HCT116 (cell line): ENCODE measurements around the gene ZSWIM4. TPM values are rescaled to one million over a fixed set of nuclear protein-coding genes. Genes with fewer than 3 reads are reported as not detected.

Experiments
- ATAC-seq: fragments of 200-7000 bp; cut with Tn5 transposase; 2 replicates; pipeline ENCODE4 v1.9.1; 2020; ENCODE audit warnings: mild to moderate bottlenecking, moderate library complexity
- BruUV-seq: library from RNA; stranded (reverse); fragments of 400-500 nt; replicated peaks from 2 replicates; lab custom pipeline; 2021; lab: Mats Ljungman, UMichigan
- CTCF ChIA-PET: fragments of 300-600 bp; sonication (Branson Sonifier 250); formaldehyde crosslinking; loops from one replicate; lab custom pipeline; 2021; ENCODE audit warnings: antibody characterized with exemption; lab: Charles Lee
- POLR2A ChIA-PET: fragments of 300-600, 350-600 bp; sonication (Branson Sonifier 250); formaldehyde crosslinking; loops from one replicate; lab custom pipeline; 2021; ENCODE audit warnings: antibody characterized with exemption; lab: Charles Lee
- RAD21 ChIA-PET, 2 experiments: fragments of 300-600 bp; sonication (Branson Sonifier 250); formaldehyde crosslinking; loops; one replicate each; lab custom pipeline; 2023; ENCODE audit warnings: low total read pairs in 2 of 2; ENCODE audit not compliant: uncharacterized antibody in 2 of 2, unreplicated experiment in 2 of 2, low non-redundant PET in 1 of 2; lab: Charles Lee
- DNase-seq: peaks from one replicate; pipeline ENCODE4 v3.0.0-alpha.2; 2010; ENCODE audit warnings: low read depth, low spot score
- H2AFZ ChIP-seq: fragments of 200-600 bp; shearing (Covaris generic), sonication (generic); 2 replicates; pipeline ENCODE4 v1.6.1; 2017; ENCODE audit warnings: low read depth, mixed run types, mixed read lengths, antibody characterized with exemption, low read length; ENCODE audit not compliant: poor library complexity, severe bottlenecking
- H3K27ac ChIP-seq: 2 replicates; pipeline ENCODE4 v1.5.1; 2012; ENCODE audit warnings: low read depth, low read length
- H3K27me3 ChIP-seq: fragments of 200-600 bp; sonication (generic); 2 replicates; pipeline ENCODE4 v1.6.1; 2016; ENCODE audit warnings: mixed run types, low read length, mixed read lengths; ENCODE audit not compliant: insufficient read depth
- H3K36me3 ChIP-seq, 2 experiments: fragments of 200-500 bp in 1 of 2; fragments of 200-600 bp in 1 of 2; sonication (Bioruptor generic) in 1 of 2; sonication (generic) in 1 of 2; 2 replicates each; pipeline versions ENCODE4 v1.5.1 to v1.6.1; 2014 to 2016; ENCODE audit warnings: low read length in 2 of 2, inconsistent platforms in 1 of 2, mixed read lengths in 1 of 2, mixed run types in 1 of 2; ENCODE audit not compliant: insufficient read depth in 2 of 2, control insufficient read depth in 1 of 2
- H3K4me1 ChIP-seq, 2 experiments: fragments of 200-600 bp in 1 of 2; sonication (generic) in 1 of 2; 2 replicates each; pipeline versions ENCODE4 v1.5.1 to v1.6.1; 2012 to 2017; ENCODE audit warnings: low read length in 2 of 2, inconsistent platforms in 1 of 2, mild to moderate bottlenecking in 1 of 2, mixed read lengths in 1 of 2, mixed run types in 1 of 2, moderate library complexity in 1 of 2; ENCODE audit not compliant: insufficient read depth in 2 of 2, control insufficient read depth in 1 of 2
- H3K4me2 ChIP-seq: fragments of 200-600 bp; sonication (generic); 2 replicates; pipeline ENCODE4 v1.6.1; 2017; ENCODE audit warnings: mixed run types, low read length, mixed read lengths
- H3K4me3 ChIP-seq, 2 experiments: fragments of 200-600 bp in 1 of 2; sonication (generic) in 1 of 2; replicated peaks in 1 of 2; 2 replicates each; pipeline ENCODE4 v1.5.1; 2011 to 2016; ENCODE audit warnings: low read length in 2 of 2, control low read depth in 1 of 2, low read depth in 1 of 2, mild to moderate bottlenecking in 1 of 2, mixed read lengths in 1 of 2, mixed run types in 1 of 2
- H3K79me2 ChIP-seq: fragments of 200-600 bp; sonication (generic); 2 replicates; pipeline ENCODE4 v1.6.1; 2017; ENCODE audit warnings: mild to moderate bottlenecking, mixed run types, low read length, moderate library complexity, mixed read lengths; ENCODE audit not compliant: insufficient read depth
- H3K9ac ChIP-seq: fragments of 200-600 bp; sonication (generic); 2 replicates; pipeline ENCODE4 v1.6.1; 2016; ENCODE audit warnings: low read length, mixed read lengths
- H3K9me2 ChIP-seq: fragments of 200-600 bp; sonication (generic), shearing (Covaris generic); 2 replicates; pipeline ENCODE4 v1.6.1; 2017; ENCODE audit warnings: mixed run types, mild to moderate bottlenecking, moderate library complexity; ENCODE audit not compliant: insufficient read depth
- H3K9me3 ChIP-seq, 2 experiments: fragments of 200-500 bp in 1 of 2; fragments of 200-600 bp in 1 of 2; sonication (Bioruptor generic) in 1 of 2; sonication (generic) in 1 of 2; 2 replicates each; pipeline ENCODE4 v1.6.1; 2014 to 2017; ENCODE audit warnings: low read length in 2 of 2, mixed read lengths in 2 of 2, inconsistent platforms in 1 of 2, low read depth in 1 of 2, mild to moderate bottlenecking in 1 of 2, mixed run types in 1 of 2, moderate library complexity in 1 of 2; ENCODE audit not compliant: control insufficient read depth in 1 of 2, insufficient read depth in 1 of 2
- H4K20me1 ChIP-seq: fragments of 200-600 bp; sonication (generic), shearing (Covaris generic); 2 replicates; pipeline ENCODE4 v1.6.1; 2017; ENCODE audit warnings: mixed run types, mild to moderate bottlenecking, moderate library complexity; ENCODE audit not compliant: insufficient read depth
- CBX3 ChIP-seq: IDR thresholded peaks from 2 replicates; pipeline ENCODE4 v1.6.1; 2012; ENCODE audit warnings: low read depth
- EZH2 ChIP-seq: fragments of 200-600 bp; sonication (generic); IDR thresholded peaks from 2 replicates; pipeline ENCODE4 v1.6.1; 2017; ENCODE audit warnings: antibody characterized with exemption, mixed run types
- EZH2phosphoT487 ChIP-seq: fragments of 200-600 bp; IDR thresholded peaks from 2 replicates; pipeline ENCODE4 v1.6.1; 2018; ENCODE audit warnings: antibody characterized with exemption, borderline replicate concordance
- JUND ChIP-seq: IDR thresholded peaks from 2 replicates; pipeline ENCODE4 v1.6.1; 2012
- POLR2A ChIP-seq: IDR thresholded peaks from 2 replicates; pipeline ENCODE4 v1.7.0; 2011; ENCODE audit warnings: borderline replicate concordance; ENCODE audit not compliant: insufficient read depth, insufficient read length; ENCODE audit errors: extremely low read depth
- POLR2AphosphoS5 ChIP-seq: IDR thresholded peaks from 2 replicates; pipeline ENCODE4 v1.6.1; 2011; ENCODE audit warnings: mild to moderate bottlenecking, low read depth, low read length, moderate library complexity
- RAD21 ChIP-seq: IDR thresholded peaks from 2 replicates; pipeline ENCODE4 v1.6.1; 2012; ENCODE audit warnings: low read depth, mild to moderate bottlenecking
- SRF ChIP-seq: IDR thresholded peaks from 2 replicates; pipeline ENCODE4 v1.6.1; 2012; ENCODE audit warnings: low read depth
- TCF7L2 ChIP-seq: IDR thresholded peaks from 2 replicates; pipeline ENCODE4 v1.7.0; 2011; ENCODE audit warnings: borderline replicate concordance, inconsistent platforms; ENCODE audit not compliant: insufficient read depth, insufficient read length; ENCODE audit errors: extremely low read depth
- YY1 ChIP-seq: IDR thresholded peaks from 2 replicates; pipeline ENCODE4 v1.6.1; 2011; ENCODE audit warnings: low read length, low read depth, moderate library complexity, mild to moderate bottlenecking; ENCODE audit not compliant: insufficient replicate concordance; ENCODE audit errors: extremely low read depth
- ZNF274 ChIP-seq: fragments of 200-500 bp; sonication (Bioruptor generic); IDR thresholded peaks from 2 replicates; pipeline ENCODE4 v1.6.1; 2014; ENCODE audit warnings: mild to moderate bottlenecking, low read depth, low read length, inconsistent platforms
- intact Hi-C: fragments of 100-400 bp; cut with micrococcal nuclease; formaldehyde crosslinking; loops from 2 replicates; pipeline ENCODE4 v1.10.0; 2022
- total RNA-seq: library from RNA; stranded (reverse); gene quantifications from one replicate; pipeline ENCODE4 v1.2.1, GENCODE V29; 2021; ENCODE audit not compliant: unreplicated experiment
- TF ChIP-seq, protein P1 (sequence below): IDR thresholded peaks from 2 replicates; pipeline ENCODE4 v1.6.1; 2012
- TF ChIP-seq, protein P2 (sequence below): IDR thresholded peaks from 2 replicates; pipeline ENCODE4 v1.6.1; 2012; ENCODE audit warnings: low read depth

Gene ZSWIM4
- total RNA-seq, 1 experiment from 2014 or later = 9.8 TPM

DNA sequence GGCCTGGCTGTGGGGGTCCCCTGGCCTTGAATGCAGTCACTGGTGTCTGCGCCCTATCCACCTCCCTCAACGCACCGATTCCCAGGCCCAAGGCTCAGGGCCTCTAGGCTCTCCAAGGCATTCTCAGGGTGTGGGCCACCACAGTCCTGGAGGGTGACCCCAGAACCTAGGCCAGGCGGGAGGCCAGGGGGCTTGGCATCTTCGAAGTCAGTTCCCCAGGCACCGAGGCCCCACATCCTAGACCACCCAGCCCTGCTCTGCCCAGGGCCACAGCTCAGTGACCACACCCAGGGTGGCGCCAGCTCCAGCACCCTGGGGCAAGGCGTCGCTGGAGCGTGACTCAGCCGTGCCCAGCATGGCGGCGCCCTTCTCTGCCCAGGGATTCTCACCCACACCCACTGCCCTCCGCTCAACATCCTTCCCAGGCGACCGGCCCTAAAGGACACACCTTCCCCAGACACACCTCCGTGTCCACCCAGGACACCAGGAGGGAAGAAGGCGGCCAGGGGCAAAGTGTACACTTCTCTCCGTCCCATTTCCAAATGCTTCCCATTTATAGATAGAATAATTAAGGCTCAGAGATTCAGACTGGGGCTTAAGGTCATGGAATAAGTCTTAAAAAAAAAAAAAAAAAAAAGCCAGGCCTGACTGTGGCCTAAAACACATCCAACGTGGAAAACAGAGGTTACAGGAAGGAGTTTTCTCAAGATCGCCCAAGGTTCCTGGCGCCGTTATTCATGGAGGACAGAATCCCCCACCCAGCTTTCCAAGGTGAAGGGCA is 45.3 kb downstream of the ZSWIM4 start:
- Histone ChIP-seq H3K27me3 (no peaks in the 10 kb centered on the region), H4K20me1 (peaks cover 12% of the 10 kb centered on the region; the same call in 1 of the 2 replicates), H3K4me1 (peaks cover 62 to 88% of the 10 kb centered on the region in 2 experiments), H3K4me2 (peak overlapping the region; percentile 91), H3K27ac (peak overlapping the region; percentile 96), H3K9me2 (no peaks in the 10 kb centered on the region), H3K4me3 (peak overlapping the region; percentile 84 to 91), H3K36me3 (peaks cover 3 to 40% of the 10 kb centered on the region in 2 experiments; a peak in 2 of 4 replicates), H3K9me3 (no peaks in the 10 kb centered on the region), H3K9ac (peak overlapping the region; percentile 97), H2AFZ (no peak overlapping the region), H3K79me2 (peaks cover 75% of the 10 kb centered on the region)
- ATAC-seq (peak; percentile 64), DNase-seq (no peak)
- intact Hi-C loops = loop anchor here (5.0 kb wide), 1 partner anchor 43 kb away; the partner anchor contains the start of gene ZSWIM4
- POLR2A ChIA-PET = interaction anchor here (0.9 to 4.6 kb wide), 7 partner anchors 11 to 46 kb away, joined by 3 to 64 read pairs (median 6); partner anchors contain the start of gene ZSWIM4
- RAD21 ChIA-PET = interaction anchor here (0.6 to 1.2 kb wide), 5 partner anchors 18 to 673 kb away, joined by 3 to 4 read pairs (median 3); no protein-coding TSS in a partner anchor
- TF ChIP-seq EZH2phosphoT487 (no peak), POLR2AphosphoS5 (peak; percentile 61; the same call in 1 of the 2 replicates), YY1 (peak; percentile 85), RAD21 (no peak), EZH2 (no peak), SRF (no peak), ZNF274 (no peak), POLR2A (no peak), CBX3 (no peak), TCF7L2 (peak; percentile 63), JUND (no peak)
- TF ChIP-seq, protein P1, sequence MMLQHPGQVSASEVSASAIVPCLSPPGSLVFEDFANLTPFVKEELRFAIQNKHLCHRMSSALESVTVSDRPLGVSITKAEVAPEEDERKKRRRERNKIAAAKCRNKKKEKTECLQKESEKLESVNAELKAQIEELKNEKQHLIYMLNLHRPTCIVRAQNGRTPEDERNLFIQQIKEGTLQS = no peak
- TF ChIP-seq, protein P2, sequence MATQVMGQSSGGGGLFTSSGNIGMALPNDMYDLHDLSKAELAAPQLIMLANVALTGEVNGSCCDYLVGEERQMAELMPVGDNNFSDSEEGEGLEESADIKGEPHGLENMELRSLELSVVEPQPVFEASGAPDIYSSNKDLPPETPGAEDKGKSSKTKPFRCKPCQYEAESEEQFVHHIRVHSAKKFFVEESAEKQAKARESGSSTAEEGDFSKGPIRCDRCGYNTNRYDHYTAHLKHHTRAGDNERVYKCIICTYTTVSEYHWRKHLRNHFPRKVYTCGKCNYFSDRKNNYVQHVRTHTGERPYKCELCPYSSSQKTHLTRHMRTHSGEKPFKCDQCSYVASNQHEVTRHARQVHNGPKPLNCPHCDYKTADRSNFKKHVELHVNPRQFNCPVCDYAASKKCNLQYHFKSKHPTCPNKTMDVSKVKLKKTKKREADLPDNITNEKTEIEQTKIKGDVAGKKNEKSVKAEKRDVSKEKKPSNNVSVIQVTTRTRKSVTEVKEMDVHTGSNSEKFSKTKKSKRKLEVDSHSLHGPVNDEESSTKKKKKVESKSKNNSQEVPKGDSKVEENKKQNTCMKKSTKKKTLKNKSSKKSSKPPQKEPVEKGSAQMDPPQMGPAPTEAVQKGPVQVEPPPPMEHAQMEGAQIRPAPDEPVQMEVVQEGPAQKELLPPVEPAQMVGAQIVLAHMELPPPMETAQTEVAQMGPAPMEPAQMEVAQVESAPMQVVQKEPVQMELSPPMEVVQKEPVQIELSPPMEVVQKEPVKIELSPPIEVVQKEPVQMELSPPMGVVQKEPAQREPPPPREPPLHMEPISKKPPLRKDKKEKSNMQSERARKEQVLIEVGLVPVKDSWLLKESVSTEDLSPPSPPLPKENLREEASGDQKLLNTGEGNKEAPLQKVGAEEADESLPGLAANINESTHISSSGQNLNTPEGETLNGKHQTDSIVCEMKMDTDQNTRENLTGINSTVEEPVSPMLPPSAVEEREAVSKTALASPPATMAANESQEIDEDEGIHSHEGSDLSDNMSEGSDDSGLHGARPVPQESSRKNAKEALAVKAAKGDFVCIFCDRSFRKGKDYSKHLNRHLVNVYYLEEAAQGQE = no peak
- CTCF ChIA-PET = interaction anchor here (1.2 to 1.8 kb wide), 2 partner anchors 22 to 218 kb away, joined by 3 to 6 read pairs; no protein-coding TSS in a partner anchor
- BruUV-seq = no TSS peak
